Activated naive CD4-positive, alpha-beta T cell treated with Interleukin-2 at 50 U/mL for 16 hours (primary cell): ENCODE measurements around the gene ACSM5.
"Not testable (repeated sequence)": the region's sequence is repeated elsewhere in the genome, so short reads cannot be mapped to it uniquely, and the experiment has no call there.

Experiments
- DNase-seq: peaks from one replicate; pipeline ENCODE4 v3.0.0-alpha.2; 2020

Gene ACSM5

GRCh38 chr16:20399185-20399584 is 10.1 kb upstream of the ACSM5 start:
- no peak for DNase-seq

GRCh38 chr16:20401066-20401465 is 8.3 kb upstream of the ACSM5 start:
- no peak for DNase-seq

GRCh38 chr16:20401475-20402016 is 7.8 kb upstream of the ACSM5 start:
- DNase-seq = no peak

- DNase-seq = no peak
Measured at GRCh38 chr16:20402651-20403050, 6.7 kb upstream of the ACSM5 start.

GRCh38 chr16:20404637-20405036 is 4.7 kb upstream of the ACSM5 start, which contains the start of gene PDILT:
TSS of gene PDILT (minus strand) at chr16:20404737. CDS start at chr16:20399300, 5,437 bp downstream.
- DNase-seq = no peak

GRCh38 chr16:20410121-20410723 is 888 bp downstream of the ACSM5 start:
- no peak for DNase-seq

- DNase-seq = no peak
Measured at GRCh38 chr16:20411055-20411454, 1.7 kb downstream of the ACSM5 start.

- no peak for DNase-seq
Measured at GRCh38 chr16:20415541-20415940, 6.2 kb downstream of the ACSM5 start.

- not testable (repeated sequence) for DNase-seq
Measured at GRCh38 chr16:20419093-20419492, 9.8 kb downstream of the ACSM5 start.

GRCh38 chr16:20421748-20422147 is 12.4 kb downstream of the ACSM5 start:
- DNase-seq = not testable (repeated sequence)

GRCh38 chr16:20423772-20424128 is 14.4 kb downstream of the ACSM5 start:
- not testable (repeated sequence) for DNase-seq

GRCh38 chr16:20424129-20424866 is 15.0 kb downstream of the ACSM5 start:
- no peak for DNase-seq

- not testable (repeated sequence) for DNase-seq
Measured at GRCh38 chr16:20427401-20427797, 18.1 kb downstream of the ACSM5 start.

- not testable (repeated sequence) for DNase-seq
Measured at GRCh38 chr16:20429499-20429898, 20.2 kb downstream of the ACSM5 start.

- not testable (repeated sequence) for DNase-seq
Measured at GRCh38 chr16:20430480-20430879, 21.1 kb downstream of the ACSM5 start.

- DNase-seq = no peak
Measured at GRCh38 chr16:20430948-20431347, 21.6 kb downstream of the ACSM5 start.

GRCh38 chr16:20438950-20439349 is 29.6 kb downstream of the ACSM5 start:
- not testable (repeated sequence) for DNase-seq

GRCh38 chr16:20439820-20440231 is 30.5 kb downstream of the ACSM5 start:
- not testable (repeated sequence) for DNase-seq

- not testable (repeated sequence) for DNase-seq
Measured at GRCh38 chr16:20440731-20441130, 31.4 kb downstream of the ACSM5 start.

GRCh38 chr16:20441191-20441590 is 31.9 kb downstream of the ACSM5 start:
- no peak for DNase-seq

- not testable (repeated sequence) for DNase-seq
Measured at GRCh38 chr16:20441859-20442258, 32.5 kb downstream of the ACSM5 start.

GRCh38 chr16:20446652-20447393 is 37.5 kb downstream of the ACSM5 start:
- DNase-seq = not testable (repeated sequence)

- not testable (repeated sequence) for DNase-seq
Measured at GRCh38 chr16:20451364-20451763, 42.0 kb downstream of the ACSM5 start, which contains the start of gene ACSM2A. TSS of gene ACSM2A (plus strand) at chr16:20451521. CDS start at chr16:20460115, 8,594 bp downstream.
